NOMO-1 (cell line): ENCODE data around the gene MAP2K2.
"Not testable (repeated sequence)": the region's sequence is repeated elsewhere in the genome, so short reads cannot be mapped to it uniquely, and the experiment has no call there.

Experiments
- DNase-seq, 2 experiments: peaks; one replicate each; lab custom pipeline; 2025; ENCODE audit not compliant: unreplicated experiment in 2 of 2; lab: John Stamatoyannopoulos, UW

Gene MAP2K2

DNA sequence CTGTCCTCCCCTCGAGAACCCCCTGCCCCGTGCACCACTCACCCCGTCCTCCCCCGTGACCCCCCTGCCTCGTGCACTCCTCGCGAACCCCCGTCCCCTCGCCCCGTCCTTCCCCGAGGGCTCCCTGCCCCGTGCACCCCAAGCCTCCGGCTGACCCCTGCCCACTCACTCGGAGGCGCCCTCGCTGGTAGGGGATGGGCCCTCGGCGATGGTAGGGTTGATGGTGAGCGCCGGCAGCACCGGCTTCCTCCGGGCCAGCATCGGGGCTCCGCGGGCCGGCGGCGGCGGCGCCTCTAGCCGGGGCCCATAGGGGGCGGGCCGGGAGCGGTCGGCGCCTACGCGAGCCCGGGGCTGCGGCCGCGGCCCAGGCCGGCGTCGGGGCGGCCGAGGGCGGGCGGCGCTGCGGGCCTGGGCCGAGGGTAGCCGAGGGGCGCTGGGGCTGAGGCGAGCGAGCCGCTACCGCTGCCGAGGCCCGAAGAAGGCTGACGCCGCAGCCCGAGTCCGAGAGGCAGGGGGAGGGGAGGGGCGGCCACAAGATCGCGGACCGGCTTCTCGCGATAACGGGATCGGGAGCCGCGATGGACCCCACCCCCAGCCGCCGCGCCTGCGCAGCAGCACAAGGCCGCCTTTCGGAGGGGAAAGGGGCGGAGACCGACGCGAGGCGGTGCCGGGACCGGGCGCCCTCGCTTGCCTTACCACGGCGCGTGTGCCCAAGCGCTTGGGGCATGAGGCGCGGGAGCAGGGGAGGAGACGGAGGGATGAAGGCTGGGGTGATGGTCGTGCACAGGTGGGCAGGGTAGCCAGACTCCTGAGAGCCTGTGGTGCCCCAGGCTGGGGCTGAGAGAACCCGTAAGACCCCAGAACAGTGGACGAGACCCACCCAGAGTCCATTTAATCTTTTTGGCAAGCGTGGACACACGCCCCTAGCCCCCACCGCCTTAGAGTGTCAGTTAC lies at the start of gene MAP2K2:
Gene MAP2K2, minus strand, starts transcription at position 508 of the 954 bp plus-strand sequence. Its CDS starts 247 bp downstream, at position 261.
- DNase-seq: peak; percentile 86 to 93

DNA sequence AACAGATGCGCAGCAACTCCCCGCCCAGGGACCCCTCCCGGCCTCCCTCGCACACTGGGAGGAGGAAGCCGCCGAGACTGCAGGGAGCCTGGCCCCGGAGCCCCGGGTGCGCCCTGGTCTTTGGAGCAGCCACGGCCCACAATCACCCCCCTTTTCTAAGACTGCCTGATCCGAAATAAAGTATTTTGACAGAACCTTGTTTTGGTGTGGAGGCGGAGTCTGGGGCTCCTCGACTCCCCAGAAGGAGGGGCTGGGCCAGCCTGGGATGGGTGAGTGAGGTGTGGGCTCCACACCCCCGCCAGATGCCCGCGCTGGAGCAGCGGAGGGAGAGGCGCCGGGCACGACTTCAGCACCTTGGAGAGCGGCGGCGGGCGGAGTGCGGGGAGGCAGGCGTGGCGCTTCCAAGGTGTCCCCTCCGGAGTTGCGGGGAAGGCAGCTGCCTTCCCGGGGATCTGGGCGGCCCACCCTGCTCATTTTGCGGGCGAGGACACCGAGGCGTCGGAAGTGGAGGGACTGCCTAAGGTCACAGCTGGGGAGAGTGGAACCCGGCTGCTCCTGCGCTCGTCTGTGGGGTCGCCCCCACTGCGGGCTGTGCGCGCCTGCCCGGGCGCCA lies 49.0 kb upstream of the MAP2K2 start:
- peak; percentile 38 to 53 for DNase-seq

DNA sequence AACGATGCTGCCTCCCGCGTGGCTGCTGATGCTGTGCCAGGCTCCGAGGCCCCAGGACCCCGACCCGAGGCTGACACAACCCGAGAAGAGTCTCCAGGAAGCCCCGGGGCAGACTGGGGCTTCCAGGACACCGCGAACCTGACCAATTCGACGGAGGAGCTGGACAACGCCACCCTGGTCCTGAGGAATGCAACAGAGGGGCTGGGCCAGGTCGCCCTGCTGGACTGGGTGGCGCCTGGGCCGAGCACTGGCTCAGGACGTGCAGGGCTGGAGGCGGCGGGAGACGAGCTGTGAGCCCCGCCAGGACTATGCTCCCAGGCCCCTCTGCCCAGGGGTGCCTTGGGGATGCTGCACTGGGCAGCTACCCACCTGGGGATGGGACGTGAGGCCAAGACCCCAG lies 47.8 kb upstream of the MAP2K2 start:
- DNase-seq: no peak

GRCh38 chr19:4164262-4164661 lies 40.3 kb upstream of the MAP2K2 start:
- DNase-seq: no peak

- no peak for DNase-seq
Measured at GRCh38 chr19:4161415-4162077, 37.6 kb upstream of the MAP2K2 start.

GRCh38 chr19:4157971-4158370 lies 34.0 kb upstream of the MAP2K2 start:
- DNase-seq: not testable (repeated sequence)

DNA sequence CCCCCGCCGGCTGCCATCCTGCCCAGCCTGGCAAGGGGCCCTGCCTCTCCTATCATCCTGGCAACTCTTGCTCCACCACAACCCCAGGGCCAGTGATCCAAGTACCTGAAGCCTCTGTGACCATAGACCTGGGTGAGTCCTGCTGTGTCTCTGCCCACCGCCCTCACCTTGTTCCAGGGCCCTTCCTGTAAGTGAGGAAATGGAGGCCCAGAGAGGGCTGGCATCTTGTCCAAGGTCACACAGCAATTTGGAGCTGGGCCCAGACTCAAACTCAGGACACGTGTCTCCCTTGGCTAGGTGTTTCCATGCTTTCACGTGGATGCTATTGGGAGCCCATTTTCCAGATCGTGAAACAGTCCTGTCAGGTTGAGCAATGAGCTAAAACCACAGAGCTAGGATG lies 33.2 kb upstream of the MAP2K2 start:
- no peak for DNase-seq

- DNase-seq: no peak
Measured at GRCh38 chr19:4154571-4155312, 30.8 kb upstream of the MAP2K2 start.

DNA sequence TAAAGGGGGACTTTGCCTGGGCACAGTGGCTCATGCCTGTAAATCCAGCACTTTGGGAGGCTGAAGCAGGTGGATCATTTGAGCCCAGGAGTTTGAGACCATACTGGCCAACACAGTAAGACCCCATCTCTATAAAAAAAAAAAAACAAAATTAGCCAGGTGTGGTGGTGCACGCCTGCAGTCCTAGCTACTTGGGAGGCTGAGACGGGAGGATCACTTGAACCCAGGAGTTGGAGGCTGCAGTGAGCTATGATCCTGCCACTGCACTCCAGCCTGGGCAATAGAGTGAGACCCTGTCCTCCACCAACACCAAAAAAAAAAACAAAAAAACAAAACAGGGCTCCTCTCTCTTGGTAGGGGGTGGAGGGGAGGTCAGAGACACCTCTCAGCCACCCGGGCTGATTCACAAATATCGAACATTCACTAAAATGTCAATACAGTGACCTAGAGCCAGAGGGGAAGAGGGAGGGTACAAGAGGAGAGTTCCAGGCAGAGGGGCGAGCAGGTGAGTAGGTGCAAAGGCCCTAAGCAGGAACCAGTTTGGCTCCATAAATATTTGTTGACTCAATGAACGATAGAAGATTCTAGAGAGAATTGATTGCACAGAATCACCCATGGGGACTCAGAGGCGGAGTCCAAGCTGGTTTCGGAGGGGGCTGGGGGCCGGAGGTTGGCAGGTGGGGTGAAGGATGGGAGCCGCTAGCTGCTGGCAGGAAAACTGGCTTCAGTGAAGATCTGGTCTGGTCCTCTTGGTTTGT lies 28.5 kb upstream of the MAP2K2 start:
- no peak for DNase-seq

- no peak for DNase-seq
Measured at GRCh38 chr19:4151623-4152022, 27.7 kb upstream of the MAP2K2 start.

- no peak for DNase-seq
Measured at GRCh38 chr19:4149518-4150288, 25.8 kb upstream of the MAP2K2 start.

- DNase-seq: no peak
Measured at GRCh38 chr19:4144666-4145249, 20.8 kb upstream of the MAP2K2 start.

GRCh38 chr19:4142916-4143315 lies 19.0 kb upstream of the MAP2K2 start:
- not testable (repeated sequence) for DNase-seq

DNA sequence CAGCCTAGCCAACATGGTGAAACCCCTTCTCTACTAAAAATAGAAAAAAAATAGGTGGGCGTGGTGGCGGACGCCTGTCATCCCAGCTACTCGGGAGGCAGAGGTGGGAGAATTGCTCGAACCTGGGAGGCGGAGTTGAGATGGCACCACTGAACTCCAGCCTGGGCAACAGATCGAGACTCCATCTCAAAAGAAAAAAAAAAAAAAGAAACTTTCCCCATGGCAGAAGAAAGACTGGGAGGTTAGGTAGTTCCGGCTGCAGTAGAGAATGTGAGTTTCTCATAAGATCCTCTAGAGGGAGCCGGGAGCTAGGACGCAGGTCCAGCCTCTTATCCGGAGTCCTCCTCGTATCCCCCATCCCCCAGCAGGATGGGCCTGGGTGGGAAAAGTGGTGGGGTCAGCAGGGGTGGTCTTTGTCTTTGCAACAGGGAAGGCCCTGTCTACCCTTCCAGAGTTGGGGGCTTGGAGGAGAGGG lies 16.4 kb upstream of the MAP2K2 start:
- peak; percentile 65 to 75 for DNase-seq

DNA sequence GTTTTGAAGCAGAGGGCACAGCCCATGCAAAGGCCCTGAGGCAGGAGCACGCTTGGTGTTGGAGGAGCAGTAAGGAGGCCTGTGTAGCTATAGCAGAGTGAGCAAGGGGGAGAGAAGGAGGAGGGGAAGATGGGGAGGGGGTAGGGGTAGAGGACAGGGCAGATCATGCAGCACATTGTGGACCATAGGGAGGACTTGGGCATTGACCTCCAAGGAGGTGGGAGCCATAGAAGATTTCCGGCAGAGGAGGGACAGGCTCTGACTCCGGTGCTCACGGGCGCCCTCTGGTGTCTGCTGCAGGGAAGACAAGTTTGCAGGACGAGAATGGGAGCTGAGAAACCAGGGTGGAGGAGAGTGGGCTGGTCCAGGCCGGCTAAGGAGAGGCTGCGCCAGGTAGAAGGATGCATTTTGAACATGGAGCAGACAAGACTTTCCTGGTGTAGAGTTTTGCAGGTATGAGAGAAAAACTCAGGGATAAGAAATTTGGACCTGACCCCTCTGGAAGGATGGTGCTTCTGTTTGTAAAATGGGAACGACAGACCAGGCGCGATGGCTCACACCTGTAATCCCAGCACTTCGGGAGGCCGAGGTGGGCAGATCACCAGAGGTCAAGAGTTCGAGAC lies 15.8 kb upstream of the MAP2K2 start:
- peak; percentile 55 to 56 for DNase-seq

- DNase-seq: no peak
Measured at GRCh38 chr19:4138445-4138844, 14.5 kb upstream of the MAP2K2 start.

DNA sequence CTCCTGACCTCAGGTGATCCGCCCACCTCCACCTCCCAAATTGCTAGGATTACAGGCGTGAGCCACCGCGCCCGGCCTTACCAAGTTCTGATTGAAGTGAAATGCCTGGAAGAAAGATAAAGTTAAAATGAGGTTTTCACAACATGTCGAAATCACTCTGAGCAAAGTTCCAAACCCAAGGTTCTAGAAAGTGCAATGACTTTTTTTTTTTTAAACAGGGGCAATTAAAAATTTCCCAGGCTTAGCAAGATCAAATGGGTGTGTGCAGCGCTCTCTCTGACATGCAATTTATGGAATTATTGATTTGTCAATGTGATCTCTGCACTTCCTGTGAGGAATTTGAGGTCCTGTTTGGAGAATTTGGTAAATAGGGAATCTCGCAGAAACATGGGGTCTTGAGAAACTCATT lies 12.8 kb upstream of the MAP2K2 start:
- DNase-seq: no peak

- not testable (repeated sequence) for DNase-seq
Measured at GRCh38 chr19:4135386-4135785, 11.5 kb upstream of the MAP2K2 start.
